GM23338 (cell line): ENCODE results near the gene MSL3. TPM values are rescaled to one million over a fixed set of nuclear protein-coding genes. Genes with fewer than 3 reads are reported as not detected.
A peak's percentile ranks its signal among the peaks of the same experiment; 100 is the strongest.

ENCODE experiments used
- ATAC-seq: fragments of 200-7000 bp; cut with Tn5 transposase; 3 replicates; pipeline ENCODE4 v1.9.1; 2020
- DNase-seq: peaks from one replicate; pipeline ENCODE4 v3.0.0-alpha.2; 2015; ENCODE audit warnings: low spot score
- H2AFZ ChIP-seq: fragments of 200-600 bp; sonication (generic); 2 replicates; pipeline ENCODE4 v1.8.0; 2016; ENCODE audit warnings: antibody characterized with exemption, mild to moderate bottlenecking, moderate library complexity
- H3F3A ChIP-seq: fragments of 200-600 bp; sonication (generic); replicated peaks from 2 replicates; pipeline ENCODE4 v1.8.0; 2017; ENCODE audit warnings: antibody characterized with exemption, mixed run types, low read depth
- H3K27ac ChIP-seq: fragments of 200-600 bp; sonication (generic); 2 replicates; pipeline ENCODE4 v1.6.1; 2016; ENCODE audit warnings: low read depth
- H3K27me3 ChIP-seq: fragments of 200-600 bp; sonication (generic); 2 replicates; pipeline ENCODE4 v1.8.0; 2016; ENCODE audit warnings: mild to moderate bottlenecking, mixed run types, moderate library complexity; ENCODE audit not compliant: insufficient read depth
- H3K36me3 ChIP-seq: fragments of 200-600 bp; sonication (generic); 2 replicates; pipeline ENCODE4 v1.8.0; 2016; ENCODE audit warnings: mild to moderate bottlenecking; ENCODE audit not compliant: insufficient read depth
- H3K4me1 ChIP-seq: fragments of 200-600 bp; sonication (generic); 2 replicates; pipeline ENCODE4 v1.8.0; 2016; ENCODE audit warnings: mild to moderate bottlenecking, moderate library complexity; ENCODE audit not compliant: insufficient read depth
- H3K4me2 ChIP-seq: fragments of 200-600 bp; sonication (generic); 2 replicates; pipeline ENCODE4 v1.7.1; 2017; ENCODE audit warnings: mixed run types
- H3K4me3 ChIP-seq: fragments of 200-600 bp; sonication (generic); 2 replicates; pipeline ENCODE4 v1.6.1; 2016; ENCODE audit warnings: mixed run types
- H3K79me2 ChIP-seq: fragments of 200-600 bp; sonication (generic); replicated peaks from 2 replicates; pipeline ENCODE4 v1.8.0; 2017; ENCODE audit warnings: mild to moderate bottlenecking; ENCODE audit not compliant: insufficient read depth
- H3K9me2 ChIP-seq: fragments of 200-600 bp; sonication (generic); 2 replicates; pipeline ENCODE4 v1.8.0; 2017; ENCODE audit not compliant: insufficient read depth
- H4K20me1 ChIP-seq: fragments of 200-600 bp; sonication (generic); replicated peaks from 2 replicates; pipeline ENCODE4 v1.8.0; 2017; ENCODE audit warnings: mild to moderate bottlenecking; ENCODE audit not compliant: insufficient read depth
- H3K27ac Mint-ChIP-seq: 2 replicates; pipeline ENCODE4 v1.8.0; 2020; ENCODE audit warnings: inconsistent platforms, mild to moderate bottlenecking, moderate library complexity, mixed read lengths
- H3K27me3 Mint-ChIP-seq: 3 replicates; pipeline ENCODE4 v1.8.0; 2022; ENCODE audit warnings: low read depth, mild to moderate bottlenecking, moderate library complexity, mixed read lengths, inconsistent platforms; ENCODE audit not compliant: insufficient read depth, poor library complexity
- H3K36me3 Mint-ChIP-seq: 3 replicates; pipeline ENCODE4 v1.8.0; 2021; ENCODE audit warnings: low read depth, mild to moderate bottlenecking, inconsistent platforms, moderate library complexity, mixed read lengths
- H3K4me1 Mint-ChIP-seq: 3 replicates; pipeline ENCODE4 v1.8.0; 2020; ENCODE audit warnings: mild to moderate bottlenecking, inconsistent platforms, mixed read lengths
- H3K4me3 Mint-ChIP-seq: 3 replicates; pipeline ENCODE4 v1.8.0; 2021; ENCODE audit warnings: moderate library complexity, mild to moderate bottlenecking, inconsistent platforms, mixed read lengths
- H3K9me3 Mint-ChIP-seq: 3 replicates; pipeline ENCODE4 v1.8.0; 2020; ENCODE audit warnings: moderate library complexity, mild to moderate bottlenecking, inconsistent platforms, mixed read lengths
- CREB1 ChIP-seq: fragments of 250-450 bp; sonication (Bioruptor Pico); IDR thresholded peaks from 2 replicates; pipeline ENCODE4 v1.5.0; 2020; ENCODE audit warnings: low read depth, mild to moderate bottlenecking, moderate library complexity
- EZH2 ChIP-seq: fragments of 200-600 bp; sonication (generic); IDR thresholded peaks from one replicate; pipeline ENCODE4 v1.8.0; 2017; ENCODE audit warnings: antibody characterized with exemption, mild to moderate bottlenecking, low read depth; ENCODE audit not compliant: unreplicated experiment
- EZH2phosphoT487 ChIP-seq: fragments of 200-600 bp; sonication (generic); IDR thresholded peaks from one replicate; pipeline ENCODE4 v1.8.1; 2018; ENCODE audit warnings: antibody characterized with exemption; ENCODE audit not compliant: unreplicated experiment
- NANOG ChIP-seq: IDR thresholded peaks from 2 replicates; pipeline ENCODE4 v1.6.1; 2016; ENCODE audit warnings: antibody characterized with exemption, borderline replicate concordance
- POLR2AphosphoS5 ChIP-seq: IDR thresholded peaks from 2 replicates; pipeline ENCODE4 v1.6.1; 2016; ENCODE audit warnings: antibody characterized with exemption, low read depth
- STAT1 ChIP-seq: IDR thresholded peaks from one replicate; pipeline ENCODE4 v1.6.1; 2016; ENCODE audit warnings: antibody characterized with exemption; ENCODE audit not compliant: unreplicated experiment
- ZNF114 ChIP-seq: fragments of 250-450 bp; sonication (Bioruptor Pico); IDR thresholded peaks from 2 replicates; pipeline ENCODE4 v1.5.0; 2020; ENCODE audit warnings: mild to moderate bottlenecking, moderate library complexity
- ZNF331 ChIP-seq: fragments of 250-450 bp; sonication (Bioruptor Pico); IDR thresholded peaks from 2 replicates; pipeline ENCODE4 v1.5.0; 2020; ENCODE audit warnings: low read depth, mild to moderate bottlenecking, moderate library complexity
- polyA plus RNA-seq: library from polyadenylated mRNA; unstranded; fragments of >200 nt; fragmentation: Nextera tagmentation; extraction: Ambion mirVana; gene quantifications from 2 replicates; pipeline ENCODE4 v1.2.1, GENCODE V29; 2016
- total RNA-seq: library from RNA; depleted of rRNA; stranded (reverse); fragments of >200 nt; shearing (Covaris generic); gene quantifications from 2 replicates; pipeline ENCODE4 v1.2.3, GENCODE V29; 2014
- TF ChIP-seq, protein P1 (sequence below): IDR thresholded peaks from 2 replicates; pipeline ENCODE4 v1.6.1; 2016; ENCODE audit warnings: antibody characterized with exemption
- TF ChIP-seq, protein P2 (sequence below), 2 experiments: fragments of 200-600 bp in 1 of 2; sonication (generic) in 1 of 2; conservative IDR thresholded peaks; 2 replicates each; pipeline versions ENCODE4 v1.5.1 to v1.6.1; 2016 to 2017; ENCODE audit warnings: antibody characterized with exemption in 2 of 2, low read depth in 2 of 2, mild to moderate bottlenecking in 2 of 2, moderate library complexity in 1 of 2

The MSL3 gene
- total and polyA plus RNA-seq, 2 experiments from 2014 or later: 13.9 to 18.9 TPM

DNA sequence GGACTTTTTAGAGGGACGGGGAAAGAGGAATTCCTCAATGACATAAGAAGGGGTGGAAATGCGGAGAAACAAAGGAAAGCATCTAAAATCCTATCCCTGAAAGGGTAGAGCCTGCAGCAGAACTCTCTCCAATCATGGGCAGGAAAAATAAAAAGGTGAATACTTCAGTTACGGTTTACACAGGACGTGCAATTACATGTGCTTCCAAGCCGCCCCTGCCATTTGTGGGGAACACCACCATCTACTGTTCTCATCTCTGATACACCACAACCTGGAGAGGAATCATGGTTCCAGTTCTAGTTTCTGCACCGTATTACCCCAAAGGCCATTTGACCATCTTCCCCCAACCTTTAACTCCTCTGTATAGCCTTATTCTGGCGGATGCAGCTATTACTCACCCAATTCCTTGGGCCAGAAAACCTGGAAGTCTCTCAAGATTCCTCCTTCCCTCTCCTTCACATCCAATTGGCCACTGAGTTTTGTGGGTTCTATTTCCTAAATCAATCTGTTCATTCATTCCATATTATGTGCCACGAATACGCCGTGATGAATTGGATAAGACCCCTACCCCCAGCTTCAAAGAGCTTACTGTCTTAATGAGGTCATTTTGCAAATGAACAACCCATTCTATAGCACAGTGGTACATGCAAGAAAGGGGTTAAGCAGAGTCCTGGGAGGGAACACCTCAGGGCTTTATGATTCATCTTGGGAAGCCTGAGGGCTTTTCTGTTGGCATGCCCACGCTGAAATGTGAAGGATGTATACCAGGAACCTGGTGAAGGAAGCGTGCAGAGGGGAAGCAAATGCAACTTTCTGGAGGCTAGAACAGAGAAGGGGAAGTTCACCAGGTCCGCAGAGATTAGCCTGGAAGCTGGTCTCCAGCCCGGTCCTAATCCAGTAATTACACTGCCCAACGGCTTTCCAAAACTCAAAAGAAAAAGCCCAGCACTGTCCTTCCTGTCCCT, 1.4 kb upstream of the MSL3 start (continued):
- TF ChIP-seq CREB1 (CRISPR knock-in tag) (no peak), STAT1 (no peak), ZNF114 (CRISPR knock-in tag) (no peak), EZH2phosphoT487 (no peak), NANOG (no peak), ZNF331 (CRISPR knock-in tag) (no peak), POLR2AphosphoS5 (no peak), EZH2 (no peak)
- TF ChIP-seq, protein P1, sequence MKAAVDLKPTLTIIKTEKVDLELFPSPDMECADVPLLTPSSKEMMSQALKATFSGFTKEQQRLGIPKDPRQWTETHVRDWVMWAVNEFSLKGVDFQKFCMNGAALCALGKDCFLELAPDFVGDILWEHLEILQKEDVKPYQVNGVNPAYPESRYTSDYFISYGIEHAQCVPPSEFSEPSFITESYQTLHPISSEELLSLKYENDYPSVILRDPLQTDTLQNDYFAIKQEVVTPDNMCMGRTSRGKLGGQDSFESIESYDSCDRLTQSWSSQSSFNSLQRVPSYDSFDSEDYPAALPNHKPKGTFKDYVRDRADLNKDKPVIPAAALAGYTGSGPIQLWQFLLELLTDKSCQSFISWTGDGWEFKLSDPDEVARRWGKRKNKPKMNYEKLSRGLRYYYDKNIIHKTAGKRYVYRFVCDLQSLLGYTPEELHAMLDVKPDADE: no peak
- TF ChIP-seq, protein P2, sequence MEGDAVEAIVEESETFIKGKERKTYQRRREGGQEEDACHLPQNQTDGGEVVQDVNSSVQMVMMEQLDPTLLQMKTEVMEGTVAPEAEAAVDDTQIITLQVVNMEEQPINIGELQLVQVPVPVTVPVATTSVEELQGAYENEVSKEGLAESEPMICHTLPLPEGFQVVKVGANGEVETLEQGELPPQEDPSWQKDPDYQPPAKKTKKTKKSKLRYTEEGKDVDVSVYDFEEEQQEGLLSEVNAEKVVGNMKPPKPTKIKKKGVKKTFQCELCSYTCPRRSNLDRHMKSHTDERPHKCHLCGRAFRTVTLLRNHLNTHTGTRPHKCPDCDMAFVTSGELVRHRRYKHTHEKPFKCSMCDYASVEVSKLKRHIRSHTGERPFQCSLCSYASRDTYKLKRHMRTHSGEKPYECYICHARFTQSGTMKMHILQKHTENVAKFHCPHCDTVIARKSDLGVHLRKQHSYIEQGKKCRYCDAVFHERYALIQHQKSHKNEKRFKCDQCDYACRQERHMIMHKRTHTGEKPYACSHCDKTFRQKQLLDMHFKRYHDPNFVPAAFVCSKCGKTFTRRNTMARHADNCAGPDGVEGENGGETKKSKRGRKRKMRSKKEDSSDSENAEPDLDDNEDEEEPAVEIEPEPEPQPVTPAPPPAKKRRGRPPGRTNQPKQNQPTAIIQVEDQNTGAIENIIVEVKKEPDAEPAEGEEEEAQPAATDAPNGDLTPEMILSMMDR (conservative IDR thresholded peaks at IDR 0.05; ENCODE audit: low read depth in 2 of 2): no peak

DNA sequence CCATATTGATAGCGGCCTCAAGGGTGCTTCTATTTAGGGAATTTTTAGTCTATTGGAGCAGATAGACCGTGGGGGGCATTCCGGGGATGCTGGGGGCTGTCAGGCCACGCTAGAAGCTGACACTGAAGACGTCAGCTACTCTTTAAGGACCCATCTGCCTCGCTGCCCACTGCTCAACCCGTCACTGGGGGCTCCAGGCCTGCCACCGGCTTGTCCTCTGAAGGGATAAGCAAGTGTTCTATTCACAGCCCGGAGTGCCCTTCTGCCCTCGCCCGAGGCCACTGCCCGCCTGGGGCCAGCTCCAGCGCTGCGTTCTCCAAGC, 679 bp upstream of the MSL3 start:
- Histone ChIP-seq H3K79me2 (no peaks in the 10 kb centered on the region), H3K27me3 (peaks cover 13% of the 10 kb centered on the region; the same call in 1 of the 2 replicates), H3K36me3 (no peaks in the 10 kb centered on the region), H4K20me1 (no peaks in the 10 kb centered on the region), H3F3A (no peaks in the 10 kb centered on the region), H3K4me3 (peak overlapping the region; percentile 57), H3K4me1 (no peaks in the 10 kb centered on the region), H3K4me2 (peak overlapping the region; percentile 76), H3K27ac (no peak overlapping the region), H3K9me2 (no peaks in the 10 kb centered on the region), H2AFZ (no peak overlapping the region)
- ATAC-seq (no peak), DNase-seq (no peak)
- Mint-ChIP-seq H3K27ac (no peak overlapping the region), H3K4me1 (peaks cover 9% of the 10 kb centered on the region; the same call in 2 of the 3 replicates), H3K36me3 (0 out of 3 replicates have a peak, but pooled peaks cover 3% of the 10 kb centered on the region), H3K9me3 (no peaks in the 10 kb centered on the region), H3K27me3 (peaks cover 8% of the 10 kb centered on the region), H3K4me3 (peak overlapping the region; percentile 64)
- TF ChIP-seq EZH2: no peak
- TF ChIP-seq, protein P2 (conservative IDR thresholded peaks at IDR 0.05; ENCODE audit: low read depth in 2 of 2): no peak
